GM21825 (cell line): ENCODE data around the gene LMOD3.
A peak's percentile ranks its signal among the peaks of the same experiment; 100 is the strongest.

Experiments
- ATAC-seq: cut with Tn5 transposase; IDR thresholded peaks from one replicate; pipeline ENCODE4 v1.9.1; 2021; ENCODE audit warnings: mild to moderate bottlenecking, moderate library complexity; ENCODE audit not compliant: unreplicated experiment

LMOD3 gene

DNA sequence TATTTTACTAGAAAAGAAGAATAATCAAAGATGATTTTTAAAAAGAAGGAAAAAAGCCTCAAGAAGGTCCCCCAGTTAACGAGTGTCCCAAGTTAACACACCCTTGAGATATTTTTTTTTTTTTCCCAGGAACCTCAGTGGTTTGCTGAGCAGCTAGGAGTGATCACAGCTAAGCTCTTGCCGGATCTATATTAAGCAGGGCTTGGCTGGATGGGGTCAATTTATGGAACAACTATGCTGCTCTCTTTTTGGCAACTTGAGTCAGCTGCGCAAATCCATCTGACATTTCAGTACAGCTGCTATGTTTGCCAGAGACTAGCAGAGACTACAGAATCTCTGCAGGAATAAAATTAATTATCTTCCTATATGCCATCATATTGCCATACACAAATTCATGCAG is at the start of gene LMOD3:
Gene LMOD3, minus strand, starts transcription at position 193 of the 400 bp plus-strand sequence. CDS start 209 bp downstream, outside the sequence.
- no peak for ATAC-seq

DNA sequence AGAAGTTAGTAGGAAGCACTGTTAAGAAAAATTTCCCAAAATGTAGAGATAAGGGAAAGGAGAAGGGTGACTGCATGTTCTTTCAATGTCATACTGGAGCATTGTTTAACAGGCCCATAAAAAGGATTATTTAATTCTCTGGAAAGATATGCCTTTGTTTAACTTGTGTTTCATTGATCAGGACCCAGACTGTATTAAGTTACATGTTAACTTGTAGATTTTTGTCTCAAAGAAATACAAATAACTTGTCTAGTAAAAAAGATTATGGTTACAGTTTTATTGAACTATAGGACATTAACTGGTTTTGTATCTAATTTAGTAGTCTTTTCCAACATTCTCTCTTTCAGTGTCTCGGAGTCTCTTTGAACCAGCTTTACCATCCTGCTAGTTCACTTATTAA is 49.7 kb upstream of the LMOD3 start:
- no peak for ATAC-seq

DNA sequence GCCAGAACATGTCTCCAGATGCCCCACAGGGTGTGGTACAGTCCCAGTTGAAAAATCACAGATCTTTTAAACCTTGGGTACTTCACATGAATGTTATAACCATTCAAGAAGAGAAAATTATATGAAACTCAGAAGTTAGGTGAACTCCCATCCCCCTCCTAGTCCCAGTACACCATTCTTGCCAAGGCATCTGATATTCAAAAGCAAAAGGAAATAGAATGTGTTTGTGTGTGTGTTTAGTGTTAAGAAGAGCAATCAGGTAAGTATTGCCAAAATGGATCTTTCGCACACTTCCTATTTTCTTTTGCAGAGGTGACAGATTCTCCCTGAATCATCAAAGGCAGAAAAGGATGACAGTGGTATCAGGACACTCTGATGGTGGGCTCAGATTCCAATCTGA is 44.1 kb upstream of the LMOD3 start:
- ATAC-seq = no peak

GRCh38 chr3:69165744-69166143 is 43.3 kb upstream of the LMOD3 start:
- no peak for ATAC-seq

DNA sequence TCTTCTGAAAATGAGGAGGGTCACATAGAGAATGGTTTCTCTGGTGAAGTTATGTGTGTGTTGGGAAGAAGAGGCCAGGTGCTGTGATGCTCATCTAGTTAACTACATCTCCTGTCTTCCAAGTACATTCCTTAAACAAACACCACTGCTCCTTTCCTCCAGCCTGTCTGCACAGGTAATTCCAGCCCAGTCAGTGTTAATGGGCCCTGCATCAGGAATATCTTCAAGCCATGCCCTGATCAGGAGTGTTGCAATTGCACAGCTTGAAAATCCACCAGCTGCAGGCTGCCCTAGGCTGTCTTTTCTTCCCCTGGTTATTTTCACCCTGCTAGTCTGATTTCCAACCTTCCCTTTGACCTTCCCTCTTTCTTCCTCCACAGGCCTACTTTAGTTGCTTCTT is 41.9 kb upstream of the LMOD3 start:
- no peak for ATAC-seq

DNA sequence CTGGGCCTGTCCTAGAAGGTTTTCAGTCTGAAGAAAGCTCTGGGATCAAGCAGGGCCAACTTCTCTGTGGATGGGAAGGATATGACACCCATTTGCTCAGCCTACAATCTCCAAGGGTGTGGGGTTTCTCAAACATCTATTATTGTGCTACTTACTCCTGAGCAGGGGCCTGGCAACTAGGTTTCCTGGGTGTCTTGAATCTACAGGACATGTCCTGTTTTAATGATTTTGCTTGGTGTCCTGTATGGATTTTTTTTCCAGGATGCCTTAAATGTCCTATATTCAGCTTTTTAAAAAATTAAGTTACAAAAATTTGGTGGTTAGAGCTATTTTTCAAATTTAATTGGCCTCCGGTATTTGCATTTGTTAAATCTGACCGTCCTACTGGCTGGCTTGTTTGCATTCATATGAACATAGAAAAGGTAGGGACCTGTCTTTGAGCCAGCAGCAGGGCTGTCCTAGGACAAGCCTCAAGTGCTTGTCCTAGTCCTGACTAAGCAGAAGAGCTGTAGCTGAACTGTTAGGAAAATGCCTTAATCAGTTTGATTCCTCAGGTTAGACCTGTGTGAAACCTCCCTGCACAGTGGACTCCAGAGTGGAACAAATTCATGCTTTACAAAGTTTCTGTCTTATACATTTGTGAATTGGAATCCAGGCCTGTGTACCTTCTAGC is 40.0 kb upstream of the LMOD3 start:
- no peak for ATAC-seq

GRCh38 chr3:69161587-69162307 is 39.4 kb upstream of the LMOD3 start:
- no peak for ATAC-seq

DNA sequence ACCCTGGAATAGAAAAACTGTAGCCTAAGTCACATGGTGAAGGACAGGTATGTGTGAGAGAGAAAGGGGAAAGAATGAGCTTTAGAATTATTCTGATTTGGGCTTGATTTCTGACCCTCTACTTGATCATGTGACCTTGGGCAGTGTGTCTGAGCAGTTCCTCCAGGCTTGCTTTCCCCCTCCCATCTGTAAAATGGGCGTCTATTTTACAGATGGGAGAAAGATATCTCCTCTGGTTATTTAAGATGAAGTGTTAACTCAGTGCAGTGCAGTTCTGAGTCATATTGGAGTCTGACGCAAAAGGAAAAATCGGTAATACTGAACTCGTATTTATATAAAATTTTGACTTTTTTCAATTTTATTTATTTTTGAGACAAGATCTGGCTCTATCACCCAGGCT is 38.1 kb upstream of the LMOD3 start:
- ATAC-seq = no peak

- no peak for ATAC-seq
Observed at GRCh38 chr3:69160107-69160506, 37.7 kb upstream of the LMOD3 start.

DNA sequence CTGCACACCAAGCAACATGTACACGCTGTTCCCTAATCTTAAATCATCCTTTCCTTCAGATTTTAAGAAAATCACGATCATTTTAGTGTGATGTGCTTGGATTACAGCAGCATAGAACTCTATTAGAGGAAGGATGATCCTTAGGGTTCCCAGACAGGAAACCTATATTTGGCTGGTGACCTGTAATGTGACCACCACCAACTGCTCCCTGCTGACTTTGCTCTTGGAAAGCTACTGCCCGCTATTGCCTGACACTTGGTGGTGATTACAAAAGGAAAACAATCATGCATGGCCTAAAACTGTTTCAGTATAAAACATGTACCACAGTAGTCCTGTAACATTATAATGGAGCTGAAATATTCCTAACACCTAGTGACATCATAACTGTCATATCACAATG is 27.2 kb upstream of the LMOD3 start:
- ATAC-seq = no peak

DNA sequence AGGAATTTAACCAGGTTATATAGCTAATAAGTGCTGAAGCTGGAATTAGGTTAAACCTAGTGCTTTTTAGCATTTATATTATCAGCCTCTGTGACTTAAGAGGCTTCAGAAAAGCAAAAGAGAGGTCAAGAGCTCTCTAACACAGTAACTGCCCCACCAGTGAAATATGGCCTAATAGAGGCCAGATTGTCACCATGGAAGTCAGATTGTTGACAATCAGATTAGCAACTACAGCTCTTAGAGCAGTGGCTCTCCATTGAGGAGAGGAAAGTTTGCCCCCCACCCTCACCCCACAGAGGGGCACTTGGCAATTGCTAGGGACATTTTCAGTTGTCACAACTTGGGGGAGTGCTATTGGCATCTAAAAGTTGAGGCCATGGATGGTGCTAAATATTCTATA is 23.3 kb upstream of the LMOD3 start:
- no peak for ATAC-seq

DNA sequence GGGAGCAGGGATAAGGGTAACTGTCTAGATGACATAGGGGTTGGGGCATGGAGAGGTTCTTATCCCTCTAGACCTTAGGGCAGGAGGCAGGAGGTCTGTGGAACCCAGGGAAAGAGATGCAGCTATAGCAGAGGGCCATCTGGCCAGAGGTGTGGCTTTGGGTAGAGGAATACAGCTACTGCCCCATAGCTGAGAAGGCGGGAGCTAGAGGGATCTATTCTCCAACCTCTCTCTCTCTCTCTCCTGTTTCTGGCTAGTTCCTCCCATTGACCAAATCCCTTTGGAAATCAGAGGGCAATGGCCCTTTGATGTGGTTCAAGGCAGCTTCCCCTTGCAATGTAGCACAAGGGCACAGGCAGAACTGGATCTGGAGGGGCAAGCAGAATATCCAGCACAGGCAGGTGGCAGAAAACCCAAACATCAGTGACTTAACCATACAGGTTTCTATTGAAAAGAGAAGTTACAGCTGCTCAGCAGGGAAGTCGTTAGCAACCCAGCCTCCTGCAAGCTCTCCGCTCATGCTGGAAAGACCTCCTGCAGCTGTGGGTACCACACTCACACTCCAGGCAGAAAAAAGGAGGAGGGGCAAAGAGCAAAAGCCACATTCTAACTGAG is 22.3 kb upstream of the LMOD3 start:
- ATAC-seq = no peak

DNA sequence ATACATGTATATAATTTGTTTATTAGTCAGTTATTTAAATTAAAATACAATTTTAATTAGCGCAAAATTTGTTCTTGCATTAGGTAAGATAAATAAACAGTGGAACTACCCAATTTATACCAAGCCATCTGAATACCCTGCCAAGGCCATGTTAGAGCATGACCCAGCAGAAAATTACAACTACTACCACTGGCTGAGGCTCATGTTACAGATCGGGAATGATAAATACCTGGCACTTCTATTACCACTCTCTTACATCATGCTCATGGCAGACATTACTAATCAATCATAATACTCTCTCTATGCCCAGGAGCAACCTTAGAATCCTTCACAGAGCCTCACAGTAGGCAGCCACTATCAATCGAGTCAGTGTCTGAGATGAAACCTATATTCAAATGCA is 21.2 kb upstream of the LMOD3 start:
- ATAC-seq = no peak

DNA sequence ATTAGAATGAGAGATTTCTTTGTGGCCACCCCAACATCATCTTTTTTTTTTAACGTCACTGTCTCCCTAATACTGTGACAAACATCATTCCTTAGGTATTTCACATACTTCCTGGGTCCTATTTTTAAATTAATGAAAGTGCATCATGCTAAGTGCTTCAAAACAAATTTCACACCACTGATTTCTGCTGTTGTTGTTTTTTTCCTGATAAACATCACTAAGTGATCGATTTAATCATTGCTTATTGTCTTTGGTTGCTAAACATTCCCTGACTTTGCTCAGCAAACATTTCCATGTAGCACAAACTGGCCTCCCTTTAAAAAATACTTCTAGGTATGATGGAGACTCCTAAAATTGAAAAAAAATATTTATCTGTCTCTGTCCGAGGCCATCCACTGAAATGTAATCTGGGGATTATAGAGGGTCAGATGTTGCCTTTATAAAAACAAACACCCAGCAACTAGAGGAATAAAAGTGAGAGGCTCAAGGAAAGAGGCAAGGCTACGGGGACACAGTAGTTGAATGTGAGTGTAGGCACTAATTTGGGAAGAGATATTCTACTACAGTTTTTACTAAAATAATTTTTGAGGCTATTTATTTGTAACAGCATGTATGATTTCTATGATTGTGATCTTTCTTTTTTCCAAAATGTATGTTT is 20.5 kb upstream of the LMOD3 start:
- ATAC-seq = no peak

GRCh38 chr3:69142090-69142489 is 19.7 kb upstream of the LMOD3 start:
- ATAC-seq = no peak

- no peak for ATAC-seq
Observed at GRCh38 chr3:69141313-69141712, 18.9 kb upstream of the LMOD3 start.

GRCh38 chr3:69137412-69137811 is 15.0 kb upstream of the LMOD3 start:
- ATAC-seq = no peak

- no peak for ATAC-seq
Observed at GRCh38 chr3:69137005-69137404, 14.6 kb upstream of the LMOD3 start.

- peak; percentile 69 for ATAC-seq
Observed at GRCh38 chr3:69130689-69131088, 8.3 kb upstream of the LMOD3 start.

GRCh38 chr3:69129531-69129930 is 7.1 kb upstream of the LMOD3 start:
- ATAC-seq = no peak

DNA sequence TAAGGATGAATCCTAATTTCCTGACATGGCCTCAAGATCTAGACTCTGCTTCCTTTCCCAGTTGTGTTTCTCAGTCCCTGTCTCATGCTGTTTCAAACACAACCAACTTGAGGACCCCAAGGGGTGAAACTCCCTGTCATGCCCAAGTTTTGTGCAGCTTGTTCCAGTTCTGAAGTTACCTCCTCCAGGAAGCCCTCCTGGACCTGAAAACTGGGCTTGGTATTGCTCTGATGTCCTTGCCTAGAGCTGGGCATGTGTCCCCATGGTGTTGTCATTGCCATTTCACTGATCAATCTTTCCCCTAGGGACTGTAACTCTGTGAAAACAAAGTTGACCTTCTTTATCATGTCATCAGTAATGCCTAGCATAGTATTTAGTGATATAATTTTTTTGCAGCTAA is 6.1 kb upstream of the LMOD3 start:
- ATAC-seq = no peak

DNA sequence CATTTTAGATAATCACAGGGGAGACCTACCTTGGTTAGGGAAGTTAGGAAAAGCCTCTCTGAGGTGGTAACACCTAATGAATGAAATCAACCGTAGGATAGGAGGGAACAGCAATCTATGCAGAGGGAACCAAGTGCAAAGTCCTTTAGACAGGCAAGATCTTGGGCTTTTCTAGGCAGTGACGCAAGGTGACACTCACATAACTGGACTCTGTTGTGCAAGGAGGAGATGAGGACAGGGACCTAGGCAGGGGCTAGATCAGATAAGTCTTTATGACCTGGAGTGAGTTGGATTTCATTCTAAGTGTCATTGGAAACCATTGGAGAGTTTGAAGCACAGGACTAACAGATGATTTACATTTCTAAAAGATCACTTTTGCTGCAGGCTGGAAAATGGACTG is 4.6 kb upstream of the LMOD3 start:
- no peak for ATAC-seq
